Esophagus muscularis mucosa (tissue), 4 donors: Measurements from ENCODE around the gene C1GALT1. TPM values are rescaled to one million over a fixed set of nuclear protein-coding genes. Genes with fewer than 3 reads are reported as not detected.

ENCODE experiments used
- DNase-seq: peaks from one replicate; pipeline ENCODE4 v3.0.0-alpha.2; 2017; ENCODE audit errors: extremely low spot score
- H3K27ac ChIP-seq, 4 donors: fragments of 200-600 bp; sonication (generic); replicated peaks in 1 of 4; 1 replicate in 3 of 4; 2 replicates in 1 of 4; pipeline ENCODE4 v1.5.1; 2016 to 2019; ENCODE audit warnings: mild to moderate bottlenecking in 1 of 4
- H3K27me3 ChIP-seq, 4 donors: fragments of 200-600 bp; sonication (generic); one replicate each; pipeline versions ENCODE4 v1.5.1 to v1.6.0; 2016 to 2019
- H3K36me3 ChIP-seq, 4 donors: fragments of 200-600 bp; sonication (generic); one replicate each; pipeline ENCODE4 v1.5.1; 2016 to 2019
- H3K4me1 ChIP-seq, 4 donors: fragments of 200-600 bp; sonication (generic); one replicate each; pipeline ENCODE4 v1.5.1; 2016 to 2019
- H3K4me3 ChIP-seq, 4 donors: fragments of 200-600 bp; sonication (generic); 1 replicate in 2 of 4; 2 replicates in 2 of 4; pipeline ENCODE4 v1.5.1; 2016 to 2019; ENCODE audit warnings: mild to moderate bottlenecking in 4 of 4, moderate library complexity in 1 of 4
- H3K9me3 ChIP-seq, 4 donors: fragments of 200-600 bp; sonication (generic); 1 replicate in 3 of 4; 2 replicates in 1 of 4; pipeline ENCODE4 v1.5.1; 2016 to 2019
- EP300 ChIP-seq: sonication (generic); formaldehyde crosslinking; IDR thresholded peaks from one replicate; pipeline ENCODE4 v1.6.1; 2017; ENCODE audit warnings: antibody characterized with exemption
- POLR2A ChIP-seq: fragments of 450-650 bp; IDR thresholded peaks from one replicate; pipeline ENCODE4 v1.6.1; 2017; ENCODE audit warnings: antibody characterized with exemption, moderate library complexity, mild to moderate bottlenecking, low read depth
- POLR2AphosphoS5 ChIP-seq, 2 donors: sonication (generic); formaldehyde crosslinking; IDR thresholded peaks; one replicate each; pipeline ENCODE4 v1.6.1; 2017; ENCODE audit warnings: antibody characterized with exemption in 2 of 2
- WGBS: methylation state at CpG from one replicate; pipeline ENCODE4 v1.1.5; 2018; 5-methylcytosine and 5-hydroxymethylcytosine counted together
- intact Hi-C: fragments of 100-400 bp; cut with DNase I; formaldehyde crosslinking; loops from one replicate; pipeline ENCODE4 v1.15.1; 2023
- total RNA-seq, 4 donors: library from RNA; depleted of rRNA; stranded (reverse); fragments of >200 nt; gene quantifications; one replicate each; pipeline versions ENCODE4 v1.1.0 to v1.2.1, GENCODE V29; 2016
- TF ChIP-seq, protein P1 (sequence below), 3 experiments: fragments of 200-600 bp in 2 of 3; fragments of 450-650 bp in 1 of 3; sonication (generic) in 2 of 3; IDR thresholded peaks; one replicate each; pipeline ENCODE4 v1.5.1; 2017 to 2019; ENCODE audit warnings: antibody characterized with exemption in 3 of 3, mild to moderate bottlenecking in 2 of 3, moderate library complexity in 1 of 3

Gene C1GALT1
- total RNA-seq, 4 donors from 2014 or later: 6.7 to 13.8 (median 11.4) TPM

DNA sequence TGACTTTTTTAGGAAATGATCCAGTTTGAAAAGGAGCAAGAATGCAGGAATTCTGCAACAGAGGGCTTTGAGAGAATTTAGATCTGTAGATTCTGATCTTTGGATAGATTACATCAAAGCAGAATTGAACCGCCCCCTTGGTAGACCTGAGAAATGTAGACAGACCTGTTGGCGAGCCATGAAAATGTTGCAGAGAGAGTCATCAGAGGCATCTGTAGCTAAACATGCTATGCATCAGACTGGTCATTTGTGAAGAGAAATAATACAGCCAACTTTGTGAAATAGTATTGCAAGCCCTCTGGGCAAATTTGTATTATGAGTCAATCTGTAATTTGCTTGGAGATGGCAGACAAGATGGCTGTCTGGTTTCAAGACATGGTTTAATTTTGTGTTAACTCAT lies 4.3 kb upstream of the C1GALT1 start:
- 100% methylated on average over 2 of the region's 2 CpGs for WGBS
- no peaks in the 10 kb centered on the region for H3K36me3 ChIP-seq
- DNase-seq: no peak
- no peaks in the 10 kb centered on the region for H3K9me3 ChIP-seq
- intact Hi-C loops: no loop called here
- no peaks in the 10 kb centered on the region for H3K27me3 ChIP-seq
- no peak overlapping the region for H3K27ac ChIP-seq
- H3K4me1 ChIP-seq: peaks cover 0 to 10% (median 7%) of the 10 kb centered on the region in 4 donors
- no peak overlapping the region for H3K4me3 ChIP-seq
- no peak for TF ChIP-seq POLR2A
- no peak for TF ChIP-seq POLR2AphosphoS5 (IDR thresholded peaks at IDR 0.05)
- TF ChIP-seq, protein P1, sequence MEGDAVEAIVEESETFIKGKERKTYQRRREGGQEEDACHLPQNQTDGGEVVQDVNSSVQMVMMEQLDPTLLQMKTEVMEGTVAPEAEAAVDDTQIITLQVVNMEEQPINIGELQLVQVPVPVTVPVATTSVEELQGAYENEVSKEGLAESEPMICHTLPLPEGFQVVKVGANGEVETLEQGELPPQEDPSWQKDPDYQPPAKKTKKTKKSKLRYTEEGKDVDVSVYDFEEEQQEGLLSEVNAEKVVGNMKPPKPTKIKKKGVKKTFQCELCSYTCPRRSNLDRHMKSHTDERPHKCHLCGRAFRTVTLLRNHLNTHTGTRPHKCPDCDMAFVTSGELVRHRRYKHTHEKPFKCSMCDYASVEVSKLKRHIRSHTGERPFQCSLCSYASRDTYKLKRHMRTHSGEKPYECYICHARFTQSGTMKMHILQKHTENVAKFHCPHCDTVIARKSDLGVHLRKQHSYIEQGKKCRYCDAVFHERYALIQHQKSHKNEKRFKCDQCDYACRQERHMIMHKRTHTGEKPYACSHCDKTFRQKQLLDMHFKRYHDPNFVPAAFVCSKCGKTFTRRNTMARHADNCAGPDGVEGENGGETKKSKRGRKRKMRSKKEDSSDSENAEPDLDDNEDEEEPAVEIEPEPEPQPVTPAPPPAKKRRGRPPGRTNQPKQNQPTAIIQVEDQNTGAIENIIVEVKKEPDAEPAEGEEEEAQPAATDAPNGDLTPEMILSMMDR (IDR thresholded peaks at IDR 0.05): no peak
- TF ChIP-seq EP300: no peak

DNA sequence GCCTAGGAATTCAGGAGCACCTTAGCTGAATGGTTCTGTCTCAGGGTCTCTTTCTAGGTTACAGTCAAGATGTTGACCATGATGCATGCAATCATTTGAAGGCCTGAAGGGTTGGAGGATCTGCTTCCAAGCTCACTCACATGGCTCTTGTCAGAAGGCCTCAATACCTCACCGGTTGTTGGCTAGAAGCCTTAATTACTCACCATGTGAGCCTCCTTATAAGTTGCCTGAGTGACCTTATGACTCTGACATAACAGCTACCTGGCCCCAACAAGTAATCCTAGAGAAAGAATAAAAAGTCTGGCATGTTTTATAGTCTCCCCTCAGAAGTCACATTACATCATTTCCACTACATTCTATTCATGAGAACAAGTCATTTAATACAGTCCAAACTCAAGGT lies 3.4 kb upstream of the C1GALT1 start:
- no peaks in the 10 kb centered on the region for H3K27me3 ChIP-seq
- H3K4me1 ChIP-seq: peaks cover 3 to 18% (median 15%) of the 10 kb centered on the region in 4 donors
- intact Hi-C loops: no loop called here
- no peak for DNase-seq
- H3K27ac ChIP-seq: no peak overlapping the region
- no peak for TF ChIP-seq POLR2AphosphoS5 (IDR thresholded peaks at IDR 0.05)
- no peak for TF ChIP-seq POLR2A
- TF ChIP-seq EP300: no peak
- TF ChIP-seq, protein P1 (IDR thresholded peaks at IDR 0.05): no peak
- no peak overlapping the region for H3K4me3 ChIP-seq
- 100% methylated on average over 1 of the region's 1 CpG for WGBS
- no peaks in the 10 kb centered on the region for H3K36me3 ChIP-seq
- H3K9me3 ChIP-seq: no peaks in the 10 kb centered on the region

DNA sequence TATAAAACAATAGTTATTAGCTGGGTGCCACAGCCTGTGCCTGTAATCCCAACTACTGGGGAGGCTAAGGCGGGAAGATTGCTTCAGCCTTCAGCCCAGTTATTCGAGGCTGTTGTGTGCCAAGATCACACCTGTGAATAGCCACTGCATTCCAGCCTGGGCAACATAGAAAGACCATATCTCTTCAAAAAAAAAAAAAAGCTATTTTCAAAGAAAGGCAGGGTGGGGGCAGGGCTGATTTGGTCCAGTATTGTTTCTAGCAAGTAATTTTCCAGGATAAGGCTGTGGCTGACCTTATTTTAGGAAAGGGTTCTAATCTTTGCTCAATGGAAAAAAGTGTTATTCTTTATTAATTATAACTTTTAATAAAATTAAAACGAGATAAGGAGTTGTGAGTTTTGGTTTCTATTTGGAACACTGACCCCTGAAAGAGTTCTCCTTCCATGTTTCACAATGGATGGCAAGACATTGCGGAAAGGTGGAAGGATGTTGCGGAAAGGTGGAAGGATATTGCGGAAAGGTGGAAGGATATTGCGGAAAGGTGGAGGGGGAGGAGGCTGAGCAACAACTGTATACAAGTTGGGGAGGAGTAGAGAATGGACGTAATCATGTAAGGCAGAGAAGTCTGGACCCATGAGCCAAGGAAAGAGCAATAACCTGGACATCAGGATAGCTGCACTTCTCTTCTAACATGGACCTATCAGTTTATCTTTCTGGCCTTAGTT lies 1.5 kb upstream of the C1GALT1 start:
- H3K36me3 ChIP-seq: no peaks in the 10 kb centered on the region
- intact Hi-C loops: loop anchor here (5.0 to 10.0 kb wide), 3 partner anchors 79 to 461 kb away; partner anchors contain the start of genes MIOS and UMAD1
- peaks cover 5 to 29% (median 20%) of the 10 kb centered on the region in 4 donors for H3K4me1 ChIP-seq
- TF ChIP-seq POLR2AphosphoS5 (IDR thresholded peaks at IDR 0.05): no peak
- TF ChIP-seq EP300: no peak
- no peak for TF ChIP-seq POLR2A
- TF ChIP-seq, protein P1 (IDR thresholded peaks at IDR 0.05): no peak
- WGBS: 89% methylated on average over 8 of the region's 8 CpGs
- H3K9me3 ChIP-seq: no peaks in the 10 kb centered on the region
- peak overlapping the region; percentile 92 to 98 (median 96) for H3K27ac ChIP-seq
- peak overlapping the region; percentile 70 to 98 (median 91) for H3K4me3 ChIP-seq
- H3K27me3 ChIP-seq: no peaks in the 10 kb centered on the region
- DNase-seq: no peak

DNA sequence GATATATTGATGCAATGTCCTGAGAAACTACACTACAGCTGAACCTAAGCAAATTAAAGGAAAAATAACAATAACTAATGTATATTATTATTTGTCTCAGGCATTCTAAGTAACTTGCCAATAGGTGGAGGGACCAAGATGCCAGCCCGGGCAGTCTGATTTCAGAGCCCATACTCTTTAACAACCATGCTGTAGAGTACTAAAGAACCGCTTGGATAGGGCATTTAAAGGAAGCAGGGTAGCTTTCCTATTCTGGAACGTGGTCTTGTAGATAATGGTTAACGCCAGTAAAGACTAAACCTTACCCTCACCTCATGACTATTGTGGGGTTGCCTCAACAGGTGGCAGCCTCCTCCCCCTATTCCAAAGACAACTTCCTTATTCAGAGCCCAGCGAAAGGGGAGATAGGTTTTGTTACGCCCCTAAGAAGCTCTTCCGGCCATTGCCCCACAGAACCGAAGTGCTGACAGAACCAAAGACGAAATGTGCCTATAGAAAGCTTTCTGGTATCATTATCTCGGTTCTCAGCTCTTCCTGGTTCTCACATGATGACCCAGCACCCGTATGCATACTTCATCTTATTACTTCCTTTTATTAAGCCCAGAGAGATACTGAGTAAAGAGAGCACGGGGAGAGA lies 707 bp upstream of the C1GALT1 start:
- WGBS: under 1% methylated on average over 12 of the region's 12 CpGs
- peak overlapping the region; percentile 70 to 98 (median 91) for H3K4me3 ChIP-seq
- no peaks in the 10 kb centered on the region for H3K27me3 ChIP-seq
- no peaks in the 10 kb centered on the region for H3K9me3 ChIP-seq
- DNase-seq: no peak
- H3K27ac ChIP-seq: peak overlapping the region; percentile 92 to 98 (median 96)
- peaks cover 5 to 29% (median 20%) of the 10 kb centered on the region in 4 donors for H3K4me1 ChIP-seq
- H3K36me3 ChIP-seq: no peaks in the 10 kb centered on the region
- intact Hi-C loops: loop anchor here (5.0 to 10.0 kb wide), 3 partner anchors 79 to 461 kb away; partner anchors contain the start of genes MIOS and UMAD1
- TF ChIP-seq POLR2AphosphoS5 (IDR thresholded peaks at IDR 0.05) (no peak), EP300 (no peak), POLR2A (no peak)
- TF ChIP-seq, protein P1 (IDR thresholded peaks at IDR 0.05): no peak
